Panc1 (cell line): ENCODE data around the gene ZNF580.

Experiments
- POLR2AphosphoS5 ChIP-seq: IDR thresholded peaks from 2 replicates; pipeline ENCODE4 v1.6.1; 2012; ENCODE audit warnings: mild to moderate bottlenecking, low read depth, low read length, moderate library complexity
- SIN3A ChIP-seq: IDR thresholded peaks from 2 replicates; pipeline ENCODE4 v1.6.1; 2012; ENCODE audit warnings: low read depth, mild to moderate bottlenecking, low read length, moderate library complexity, borderline replicate concordance; ENCODE audit not compliant: insufficient read depth
- TCF7L2 ChIP-seq: IDR thresholded peaks from 2 replicates; pipeline ENCODE4 v1.6.1; 2011; ENCODE audit warnings: mild to moderate bottlenecking, low read depth, low read length, inconsistent platforms
- TF ChIP-seq, protein P1 (sequence below): fragments of 450-650 bp; IDR thresholded peaks from 2 replicates; pipeline ENCODE4 v1.5.1; 2017; ENCODE audit warnings: mild to moderate bottlenecking
- TF ChIP-seq, protein P2 (sequence below), 2 experiments: IDR thresholded peaks; 2 replicates each; pipeline ENCODE4 v1.6.1; 2011 to 2012; ENCODE audit warnings: low read depth in 2 of 2, control low read depth in 1 of 2, low read length in 1 of 2, mild to moderate bottlenecking in 1 of 2, moderate library complexity in 1 of 2; ENCODE audit not compliant: insufficient read depth in 1 of 2

DNA sequence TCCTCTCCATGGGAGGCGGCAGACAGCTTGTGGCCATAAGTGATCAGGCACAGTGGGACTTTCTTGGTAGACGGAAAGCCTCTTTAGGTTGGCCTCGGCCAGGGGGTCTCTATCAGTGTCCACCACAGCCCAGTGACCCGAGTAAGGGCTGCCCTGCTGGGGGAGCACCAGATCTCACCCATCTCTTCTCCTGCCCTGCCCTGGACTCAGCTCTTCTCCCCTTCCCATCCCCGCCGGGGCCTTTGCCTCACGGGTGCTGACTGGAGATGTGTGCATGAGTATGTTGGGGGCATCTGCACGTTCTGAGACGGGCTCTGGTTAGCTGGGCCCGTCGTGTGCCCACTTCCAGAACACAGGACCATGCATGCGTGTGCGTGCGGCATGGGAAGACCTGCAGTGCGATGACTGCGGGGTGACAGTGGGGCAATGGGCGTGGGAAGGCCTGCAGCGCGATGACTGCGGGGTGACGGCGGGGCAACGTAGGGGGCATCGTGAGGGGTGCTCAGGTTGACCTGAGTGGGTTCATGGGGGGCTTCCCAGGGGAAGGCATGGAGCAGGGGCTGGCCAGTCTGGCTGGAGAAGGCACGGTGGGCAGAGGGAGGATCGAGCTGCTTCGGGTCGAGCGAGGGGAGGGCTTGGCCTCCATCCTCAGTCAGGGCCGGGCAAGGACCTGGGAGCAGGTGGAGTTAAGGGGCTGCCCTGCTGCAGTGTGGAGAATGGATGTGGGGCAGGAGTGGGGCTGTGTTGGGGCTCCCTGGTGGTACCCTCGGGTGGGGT lies 50.2 kb downstream of the ZNF580 start:
- TF ChIP-seq, protein P1, sequence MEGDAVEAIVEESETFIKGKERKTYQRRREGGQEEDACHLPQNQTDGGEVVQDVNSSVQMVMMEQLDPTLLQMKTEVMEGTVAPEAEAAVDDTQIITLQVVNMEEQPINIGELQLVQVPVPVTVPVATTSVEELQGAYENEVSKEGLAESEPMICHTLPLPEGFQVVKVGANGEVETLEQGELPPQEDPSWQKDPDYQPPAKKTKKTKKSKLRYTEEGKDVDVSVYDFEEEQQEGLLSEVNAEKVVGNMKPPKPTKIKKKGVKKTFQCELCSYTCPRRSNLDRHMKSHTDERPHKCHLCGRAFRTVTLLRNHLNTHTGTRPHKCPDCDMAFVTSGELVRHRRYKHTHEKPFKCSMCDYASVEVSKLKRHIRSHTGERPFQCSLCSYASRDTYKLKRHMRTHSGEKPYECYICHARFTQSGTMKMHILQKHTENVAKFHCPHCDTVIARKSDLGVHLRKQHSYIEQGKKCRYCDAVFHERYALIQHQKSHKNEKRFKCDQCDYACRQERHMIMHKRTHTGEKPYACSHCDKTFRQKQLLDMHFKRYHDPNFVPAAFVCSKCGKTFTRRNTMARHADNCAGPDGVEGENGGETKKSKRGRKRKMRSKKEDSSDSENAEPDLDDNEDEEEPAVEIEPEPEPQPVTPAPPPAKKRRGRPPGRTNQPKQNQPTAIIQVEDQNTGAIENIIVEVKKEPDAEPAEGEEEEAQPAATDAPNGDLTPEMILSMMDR, result no peak
- TF ChIP-seq TCF7L2 (no peak), POLR2AphosphoS5 (no peak), SIN3A (no peak)
- TF ChIP-seq, protein P2, sequence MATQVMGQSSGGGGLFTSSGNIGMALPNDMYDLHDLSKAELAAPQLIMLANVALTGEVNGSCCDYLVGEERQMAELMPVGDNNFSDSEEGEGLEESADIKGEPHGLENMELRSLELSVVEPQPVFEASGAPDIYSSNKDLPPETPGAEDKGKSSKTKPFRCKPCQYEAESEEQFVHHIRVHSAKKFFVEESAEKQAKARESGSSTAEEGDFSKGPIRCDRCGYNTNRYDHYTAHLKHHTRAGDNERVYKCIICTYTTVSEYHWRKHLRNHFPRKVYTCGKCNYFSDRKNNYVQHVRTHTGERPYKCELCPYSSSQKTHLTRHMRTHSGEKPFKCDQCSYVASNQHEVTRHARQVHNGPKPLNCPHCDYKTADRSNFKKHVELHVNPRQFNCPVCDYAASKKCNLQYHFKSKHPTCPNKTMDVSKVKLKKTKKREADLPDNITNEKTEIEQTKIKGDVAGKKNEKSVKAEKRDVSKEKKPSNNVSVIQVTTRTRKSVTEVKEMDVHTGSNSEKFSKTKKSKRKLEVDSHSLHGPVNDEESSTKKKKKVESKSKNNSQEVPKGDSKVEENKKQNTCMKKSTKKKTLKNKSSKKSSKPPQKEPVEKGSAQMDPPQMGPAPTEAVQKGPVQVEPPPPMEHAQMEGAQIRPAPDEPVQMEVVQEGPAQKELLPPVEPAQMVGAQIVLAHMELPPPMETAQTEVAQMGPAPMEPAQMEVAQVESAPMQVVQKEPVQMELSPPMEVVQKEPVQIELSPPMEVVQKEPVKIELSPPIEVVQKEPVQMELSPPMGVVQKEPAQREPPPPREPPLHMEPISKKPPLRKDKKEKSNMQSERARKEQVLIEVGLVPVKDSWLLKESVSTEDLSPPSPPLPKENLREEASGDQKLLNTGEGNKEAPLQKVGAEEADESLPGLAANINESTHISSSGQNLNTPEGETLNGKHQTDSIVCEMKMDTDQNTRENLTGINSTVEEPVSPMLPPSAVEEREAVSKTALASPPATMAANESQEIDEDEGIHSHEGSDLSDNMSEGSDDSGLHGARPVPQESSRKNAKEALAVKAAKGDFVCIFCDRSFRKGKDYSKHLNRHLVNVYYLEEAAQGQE (IDR thresholded peaks at IDR 0.05; ENCODE audit: insufficient read depth in 1 of 2, low read depth in 2 of 2, low read length in 1 of 2), result no peak
